OCI-LY7 (cell line): Measurements from ENCODE around the gene DROSHA.

ENCODE experiments used
- CTCF ChIP-seq: fragments of 200-600 bp; sonication (generic); conservative IDR thresholded peaks from 2 replicates; pipeline ENCODE4 v1.5.1; 2014; ENCODE audit warnings: mild to moderate bottlenecking, antibody characterized with exemption, low read length, moderate library complexity, mixed read lengths
- EZH2phosphoT487 ChIP-seq: fragments of 200-600 bp; sonication (generic); IDR thresholded peaks from 2 replicates; pipeline ENCODE4 v1.6.1; 2018; ENCODE audit warnings: low read depth, borderline replicate concordance, mild to moderate bottlenecking, mixed run types, antibody characterized with exemption, low read length, moderate library complexity, mixed read lengths

- no peak for TF ChIP-seq CTCF
- TF ChIP-seq EZH2phosphoT487, result no peak
Observed at GRCh38 chr5:31554552-31554951, 22.7 kb upstream of the DROSHA start.
